ENCODE results near the gene SDHA.
"Not testable (repeated sequence)": the region's sequence is repeated elsewhere in the genome, so short reads cannot be mapped to it uniquely, and the experiment has no call there.

SDHA gene

DNA sequence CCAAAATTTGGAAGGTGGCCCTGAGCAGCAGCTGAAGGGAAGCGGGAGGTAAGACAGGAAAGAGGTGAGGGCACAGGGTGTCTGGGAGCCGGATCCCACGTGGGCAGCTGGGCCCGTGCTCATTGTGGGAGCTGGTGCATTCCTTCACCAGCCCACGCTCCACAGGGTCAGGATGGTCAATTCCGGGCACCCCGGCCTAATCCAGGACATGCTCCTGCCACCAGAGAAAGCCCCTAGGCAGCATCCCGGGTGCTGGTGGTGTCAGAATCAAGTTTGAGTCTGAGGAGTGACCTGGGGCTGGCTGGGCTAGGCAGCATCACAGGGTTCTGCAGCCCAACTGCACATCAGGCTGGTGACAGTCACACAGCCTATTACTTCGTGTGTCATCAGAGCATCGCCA lies 46.2 kb downstream of the SDHA start:
- no peak overlapping the region for H2BK120ac ChIP-seq (ENCODE audit: low read depth, low read length)
- no peak overlapping the region for H3K4me3 ChIP-seq (ENCODE audit: low read length in 2 of 2)
- H3K9ac ChIP-seq (ENCODE audit: low read depth, low read length, poor library complexity) = no peak overlapping the region
- no peak overlapping the region for H3K4me2 ChIP-seq (ENCODE audit: insufficient read depth, low read length, poor library complexity, severe bottlenecking)
- no peak overlapping the region for H2AK5ac ChIP-seq (ENCODE audit: low read depth, low read length)
- no peak overlapping the region for H4K8ac ChIP-seq (ENCODE audit: low read depth, low read length)
- H3K4ac ChIP-seq (ENCODE audit: low read length) = no peak overlapping the region
- H3K9me3 ChIP-seq (replicated peaks in 1 of 2; ENCODE audit: control insufficient read depth in 2 of 2, insufficient read depth in 1 of 2, low read depth in 1 of 2, low read length in 2 of 2) = no peaks in the 10 kb centered on the region
- no peak overlapping the region for H3K14ac ChIP-seq (ENCODE audit: low read length)
- no peaks in the 10 kb centered on the region for H3K79me1 ChIP-seq (ENCODE audit: low read depth, low read length)
- H2AFZ ChIP-seq (ENCODE audit: low read length) = no peak overlapping the region
- no peaks in the 10 kb centered on the region for H3K4me1 ChIP-seq (ENCODE audit: control insufficient read depth in 2 of 2, insufficient read depth in 1 of 2, low read depth in 1 of 2, low read length in 2 of 2)
- H2BK12ac ChIP-seq (ENCODE audit: low read length) = no peak overlapping the region
- no peaks in the 10 kb centered on the region for H3K27me3 ChIP-seq (ENCODE audit: control insufficient read depth in 3 of 3, insufficient read depth in 3 of 3, low read depth in 1 of 3, low read length in 3 of 3)
- no peak for DNase-seq (ENCODE audit: low spot score)
- no peak overlapping the region for H2BK15ac ChIP-seq (ENCODE audit: low read length)
- no CpG with 5 or more reads among the region's 10 CpGs for WGBS, 2 donors (ENCODE audit: extremely low coverage in 2 of 2, insufficient read length in 2 of 2, insufficient replicate concordance in 1 of 2)
- H3K36me3 ChIP-seq (replicated peaks in 1 of 2; ENCODE audit: control insufficient read depth in 2 of 2, insufficient read depth in 2 of 2, low read length in 2 of 2) = peaks cover 14 to 30% of the 10 kb centered on the region in 2 donors
- no peak overlapping the region for H4K91ac ChIP-seq (ENCODE audit: low read depth, low read length, poor library complexity)
- no peak overlapping the region for H3K18ac ChIP-seq (ENCODE audit: low read length)
- H3K27ac ChIP-seq (replicated peaks; ENCODE audit: low read length) = no peak overlapping the region
- no peak overlapping the region for H3K23ac ChIP-seq (ENCODE audit: low read depth, low read length, poor library complexity)
- H2BK5ac ChIP-seq (ENCODE audit: low read length) = no peak overlapping the region

DNA sequence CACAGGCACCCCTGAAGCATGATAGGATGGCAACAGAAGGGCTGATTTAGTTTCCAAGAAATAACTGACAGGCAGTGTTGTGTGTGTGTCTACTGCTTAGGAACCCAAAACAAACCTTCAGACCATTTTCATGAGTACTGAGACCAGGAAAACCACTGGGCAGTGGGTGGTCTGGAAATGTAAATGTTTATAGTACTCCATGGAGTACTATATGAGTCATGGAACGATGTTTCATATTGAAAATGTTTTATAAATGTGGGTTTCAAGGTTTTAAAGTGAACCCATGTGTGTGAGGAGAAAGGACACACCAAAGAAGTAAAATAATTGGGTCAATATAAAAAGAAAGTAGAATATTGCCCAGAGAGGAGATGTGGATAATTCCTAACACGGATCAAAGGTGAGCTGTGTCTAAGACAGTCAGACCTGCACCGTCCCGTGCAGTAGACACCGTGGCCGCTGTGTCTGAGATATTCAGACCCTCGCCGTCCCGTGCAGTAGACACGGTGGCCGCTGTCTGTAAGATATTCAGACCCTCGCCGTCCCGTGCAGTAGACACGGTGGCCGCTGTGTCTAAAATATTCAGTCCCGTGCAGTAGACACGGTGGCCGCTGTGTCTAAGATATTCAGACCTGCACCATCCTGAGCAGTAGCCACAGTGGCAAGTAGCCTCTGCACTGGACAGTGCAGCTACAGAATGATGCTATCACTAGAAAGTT lies 48.3 kb downstream of the SDHA start:
- DNase-seq (ENCODE audit: low spot score); H3K9me3 ChIP-seq (replicated peaks in 1 of 2; ENCODE audit: control insufficient read depth in 2 of 2, insufficient read depth in 1 of 2, low read depth in 1 of 2, low read length in 2 of 2); H2BK15ac ChIP-seq (ENCODE audit: low read length); H3K14ac ChIP-seq (ENCODE audit: low read length); H3K23ac ChIP-seq (ENCODE audit: low read depth, low read length, poor library complexity); H2AK5ac ChIP-seq (ENCODE audit: low read depth, low read length); H3K27me3 ChIP-seq (ENCODE audit: control insufficient read depth in 3 of 3, insufficient read depth in 3 of 3, low read depth in 1 of 3, low read length in 3 of 3); H4K91ac ChIP-seq (ENCODE audit: low read depth, low read length, poor library complexity); H3K27ac ChIP-seq (replicated peaks; ENCODE audit: low read length); H2AFZ ChIP-seq (ENCODE audit: low read length); H2BK12ac ChIP-seq (ENCODE audit: low read length); H3K4ac ChIP-seq (ENCODE audit: low read length); H3K9ac ChIP-seq (ENCODE audit: low read depth, low read length, poor library complexity); H3K4me3 ChIP-seq (ENCODE audit: low read length in 2 of 2); H2BK120ac ChIP-seq (ENCODE audit: low read depth, low read length); H4K8ac ChIP-seq (ENCODE audit: low read depth, low read length); H3K79me1 ChIP-seq (ENCODE audit: low read depth, low read length); H3K18ac ChIP-seq (ENCODE audit: low read length); H3K4me1 ChIP-seq (ENCODE audit: control insufficient read depth in 2 of 2, insufficient read depth in 1 of 2, low read depth in 1 of 2, low read length in 2 of 2); H2BK5ac ChIP-seq (ENCODE audit: low read length); H3K4me2 ChIP-seq (ENCODE audit: insufficient read depth, low read length, poor library complexity, severe bottlenecking): not testable (repeated sequence)
- no CpG with 5 or more reads among the region's 19 CpGs for WGBS, 2 donors (ENCODE audit: extremely low coverage in 2 of 2, insufficient read length in 2 of 2, insufficient replicate concordance in 1 of 2)
- H3K36me3 ChIP-seq (replicated peaks in 1 of 2; ENCODE audit: control insufficient read depth in 2 of 2, insufficient read depth in 2 of 2, low read length in 2 of 2) = peaks cover 14 to 30% of the 10 kb centered on the region in 2 donors

DNA sequence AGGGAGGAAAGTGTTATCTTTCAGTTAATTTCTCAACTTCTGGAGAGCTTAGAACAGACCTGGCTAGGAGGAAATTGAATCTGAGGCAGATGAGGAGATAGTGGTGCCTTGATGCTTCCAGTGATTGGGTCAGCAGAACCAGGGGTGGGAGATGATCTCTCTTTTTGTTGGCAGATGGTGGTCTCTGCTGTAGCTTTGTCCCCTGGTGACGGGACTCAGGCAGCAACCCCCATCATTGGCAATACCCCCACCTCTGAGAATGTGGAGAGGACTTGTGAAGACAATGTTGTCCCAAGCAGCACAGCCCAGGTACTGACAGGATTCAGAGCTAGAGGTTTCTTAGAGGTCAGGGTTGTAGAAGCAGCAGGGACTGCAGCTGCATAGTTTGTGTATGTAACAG lies 49.6 kb downstream of the SDHA start:
- no peak overlapping the region for H3K4me3 ChIP-seq (ENCODE audit: low read length in 2 of 2)

DNA sequence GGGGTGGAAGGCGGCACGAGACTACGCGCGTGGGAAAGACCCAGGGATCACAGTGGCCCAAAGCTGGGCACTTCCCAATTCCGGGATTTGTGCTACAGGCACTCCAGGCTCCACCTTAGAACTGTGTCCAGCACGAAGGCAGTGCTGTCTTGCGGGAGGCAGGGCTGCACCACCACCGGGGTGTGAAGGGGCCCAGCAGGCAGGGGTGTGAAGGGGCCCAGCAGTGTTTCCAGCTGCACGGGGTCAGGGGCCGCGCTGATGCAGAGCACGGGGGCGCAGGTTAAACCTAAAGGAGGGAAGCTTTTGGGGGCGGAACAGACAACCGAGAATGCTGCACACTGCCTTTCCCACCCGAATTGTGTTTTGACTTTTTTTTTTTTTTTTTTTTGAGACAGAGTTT lies 52.2 kb downstream of the SDHA start:
- H2BK15ac ChIP-seq (ENCODE audit: low read length) = no peak overlapping the region
- no peaks in the 10 kb centered on the region for H3K9me3 ChIP-seq (replicated peaks in 1 of 2; ENCODE audit: control insufficient read depth in 2 of 2, insufficient read depth in 1 of 2, low read depth in 1 of 2, low read length in 2 of 2)
- peak overlapping the region; percentile 11 for H3K4me2 ChIP-seq (ENCODE audit: insufficient read depth, low read length, poor library complexity, severe bottlenecking)
- no peak overlapping the region for H2AFZ ChIP-seq (ENCODE audit: low read length)
- H2BK120ac ChIP-seq (ENCODE audit: low read depth, low read length) = no peak overlapping the region
- no peak overlapping the region for H3K18ac ChIP-seq (ENCODE audit: low read length)
- no peak overlapping the region for H2BK5ac ChIP-seq (ENCODE audit: low read length)
- H3K9ac ChIP-seq (ENCODE audit: low read depth, low read length, poor library complexity) = no peak overlapping the region
- H2AK5ac ChIP-seq (ENCODE audit: low read depth, low read length) = no peak overlapping the region
- H3K4me1 ChIP-seq (ENCODE audit: control insufficient read depth in 2 of 2, insufficient read depth in 1 of 2, low read depth in 1 of 2, low read length in 2 of 2) = peaks cover 0 to 3% of the 10 kb centered on the region in 2 donors
- no peak overlapping the region for H3K27ac ChIP-seq (replicated peaks; ENCODE audit: low read length)
- DNase-seq (ENCODE audit: low spot score) = no peak
- WGBS, 2 donors (ENCODE audit: extremely low coverage in 2 of 2, insufficient read length in 2 of 2, insufficient replicate concordance in 1 of 2) = no CpG with 5 or more reads among the region's 17 CpGs
- peak overlapping the region; percentile 43 for H4K8ac ChIP-seq (ENCODE audit: low read depth, low read length)
- peak overlapping the region; percentile 72 for H4K91ac ChIP-seq (ENCODE audit: low read depth, low read length, poor library complexity)
- no peak overlapping the region for H3K14ac ChIP-seq (ENCODE audit: low read length)
- H3K4ac ChIP-seq (ENCODE audit: low read length) = no peak overlapping the region
- no peak overlapping the region for H3K23ac ChIP-seq (ENCODE audit: low read depth, low read length, poor library complexity)
- H3K27me3 ChIP-seq (ENCODE audit: control insufficient read depth in 3 of 3, insufficient read depth in 3 of 3, low read depth in 1 of 3, low read length in 3 of 3) = no peaks in the 10 kb centered on the region
- H3K4me3 ChIP-seq (ENCODE audit: low read length in 2 of 2) = peak overlapping the region in 1 of 2 donors; percentile 62
- H2BK12ac ChIP-seq (ENCODE audit: low read length) = peak overlapping the region; percentile 10
- peaks cover 2 to 22% of the 10 kb centered on the region in 2 donors for H3K36me3 ChIP-seq (replicated peaks in 1 of 2; ENCODE audit: control insufficient read depth in 2 of 2, insufficient read depth in 2 of 2, low read length in 2 of 2)
- H3K79me1 ChIP-seq (ENCODE audit: low read depth, low read length) = no peaks in the 10 kb centered on the region

More for the DNA sequence above, 49.6 kb downstream of the SDHA start:
- H2BK5ac ChIP-seq (ENCODE audit: low read length) = no peak overlapping the region
- no peak overlapping the region for H3K14ac ChIP-seq (ENCODE audit: low read length)
- no peaks in the 10 kb centered on the region for H3K27me3 ChIP-seq (ENCODE audit: control insufficient read depth in 3 of 3, insufficient read depth in 3 of 3, low read depth in 1 of 3, low read length in 3 of 3)
- H3K79me1 ChIP-seq (ENCODE audit: low read depth, low read length) = no peaks in the 10 kb centered on the region
- H3K36me3 ChIP-seq (replicated peaks in 1 of 2; ENCODE audit: control insufficient read depth in 2 of 2, insufficient read depth in 2 of 2, low read length in 2 of 2) = peaks cover 11 to 27% of the 10 kb centered on the region in 2 donors
- H4K8ac ChIP-seq (ENCODE audit: low read depth, low read length) = no peak overlapping the region
- H2AFZ ChIP-seq (ENCODE audit: low read length) = no peak overlapping the region
- H4K91ac ChIP-seq (ENCODE audit: low read depth, low read length, poor library complexity) = no peak overlapping the region
- H3K18ac ChIP-seq (ENCODE audit: low read length) = no peak overlapping the region
- no CpG with 5 or more reads among the region's 1 CpG for WGBS, 2 donors (ENCODE audit: extremely low coverage in 2 of 2, insufficient read length in 2 of 2, insufficient replicate concordance in 1 of 2)
- no peak overlapping the region for H3K4me2 ChIP-seq (ENCODE audit: insufficient read depth, low read length, poor library complexity, severe bottlenecking)
- no peak overlapping the region for H3K4ac ChIP-seq (ENCODE audit: low read length)
- H3K27ac ChIP-seq (replicated peaks; ENCODE audit: low read length) = no peak overlapping the region
- H2BK120ac ChIP-seq (ENCODE audit: low read depth, low read length) = no peak overlapping the region
- H2AK5ac ChIP-seq (ENCODE audit: low read depth, low read length) = no peak overlapping the region
- H3K9ac ChIP-seq (ENCODE audit: low read depth, low read length, poor library complexity) = no peak overlapping the region
- no peak overlapping the region for H2BK12ac ChIP-seq (ENCODE audit: low read length)
- peaks cover 0 to 3% of the 10 kb centered on the region in 2 donors for H3K4me1 ChIP-seq (ENCODE audit: control insufficient read depth in 2 of 2, insufficient read depth in 1 of 2, low read depth in 1 of 2, low read length in 2 of 2)
- no peaks in the 10 kb centered on the region for H3K9me3 ChIP-seq (replicated peaks in 1 of 2; ENCODE audit: control insufficient read depth in 2 of 2, insufficient read depth in 1 of 2, low read depth in 1 of 2, low read length in 2 of 2)
- no peak overlapping the region for H2BK15ac ChIP-seq (ENCODE audit: low read length)
- no peak overlapping the region for H3K23ac ChIP-seq (ENCODE audit: low read depth, low read length, poor library complexity)
- no peak for DNase-seq (ENCODE audit: low spot score)
